MM.1S (cell line): ENCODE data around the gene WDR3.

Experiments
- DNase-seq: peaks from one replicate; pipeline ENCODE4 v3.0.0-alpha.2; 2015
- H2AFZ ChIP-seq: fragments of 300-600 bp; sonication (generic); 2 replicates; pipeline ENCODE4 v1.6.0; 2016; ENCODE audit warnings: antibody characterized with exemption, low read length
- H3F3A ChIP-seq: fragments of 300-600 bp; sonication (generic); 2 replicates; pipeline ENCODE4 v1.6.1; 2016; ENCODE audit warnings: mild to moderate bottlenecking, antibody characterized with exemption, low read length, moderate library complexity, mixed read lengths; ENCODE audit not compliant: insufficient read depth
- H3K27ac ChIP-seq: fragments of 300-600 bp; sonication (generic); 2 replicates; pipeline ENCODE4 v1.5.1; 2016; ENCODE audit warnings: mild to moderate bottlenecking, low read length
- H3K27me3 ChIP-seq: fragments of 300-600 bp; sonication (generic); replicated peaks from 2 replicates; pipeline ENCODE4 v1.6.0; 2016; ENCODE audit warnings: low read length; ENCODE audit not compliant: insufficient read depth
- H3K36me3 ChIP-seq: fragments of 300-600 bp; sonication (generic); replicated peaks from 2 replicates; pipeline ENCODE4 v1.6.1; 2016; ENCODE audit warnings: mild to moderate bottlenecking, low read length, mixed read lengths; ENCODE audit not compliant: insufficient read depth
- H3K4me1 ChIP-seq: fragments of 300-600 bp; sonication (generic); 2 replicates; pipeline ENCODE4 v1.6.1; 2016; ENCODE audit warnings: low read length, mixed read lengths
- H3K4me2 ChIP-seq: fragments of 300-600 bp; sonication (generic); 2 replicates; pipeline ENCODE4 v1.6.0; 2016; ENCODE audit warnings: low read depth, low read length
- H3K4me3 ChIP-seq: fragments of 300-600 bp; sonication (generic); 2 replicates; pipeline ENCODE4 v1.5.1; 2016; ENCODE audit warnings: low read length, mixed read lengths
- H3K79me2 ChIP-seq: fragments of 300-600 bp; sonication (generic); 2 replicates; pipeline ENCODE4 v1.6.1; 2016; ENCODE audit warnings: mixed run types, low read length, mixed read lengths
- H3K9ac ChIP-seq: fragments of 300-600 bp; sonication (generic); 2 replicates; pipeline ENCODE4 v1.6.1; 2016; ENCODE audit warnings: low read length, mixed read lengths
- H3K9me2 ChIP-seq: fragments of 300-600 bp; sonication (generic); replicated peaks from 2 replicates; pipeline ENCODE4 v1.6.1; 2016; ENCODE audit warnings: mild to moderate bottlenecking, low read length, mixed read lengths; ENCODE audit not compliant: insufficient read depth
- H3K9me3 ChIP-seq: fragments of 300-600 bp; sonication (generic); replicated peaks from 2 replicates; pipeline ENCODE4 v1.6.1; 2016; ENCODE audit warnings: mild to moderate bottlenecking, low read length, mixed read lengths; ENCODE audit not compliant: insufficient read depth
- H4K20me1 ChIP-seq: fragments of 300-600 bp; sonication (generic); 2 replicates; pipeline ENCODE4 v1.6.1; 2016; ENCODE audit warnings: mild to moderate bottlenecking, low read length, moderate library complexity, mixed read lengths; ENCODE audit not compliant: insufficient read depth
- CTCF ChIP-seq: fragments of 300-600 bp; sonication (generic); IDR thresholded peaks from 2 replicates; pipeline ENCODE4 v1.5.1; 2016; ENCODE audit warnings: antibody characterized with exemption, low read length, mixed read lengths
- EZH2 ChIP-seq: fragments of 300-600 bp; sonication (generic); optimal IDR thresholded peaks from 2 replicates; pipeline ENCODE3; 2017; ENCODE audit warnings: low read depth, mild to moderate bottlenecking, antibody characterized with exemption, low read length, mixed read lengths
- EZH2phosphoT487 ChIP-seq: fragments of 300-600 bp; sonication (generic); IDR thresholded peaks from 2 replicates; pipeline ENCODE4 v1.6.1; 2018; ENCODE audit warnings: antibody characterized with exemption, low read length

Gene WDR3

GRCh38 chr1:118004312-118004711 is 74.8 kb downstream of the WDR3 start:
- no peaks in the 10 kb centered on the region for H3K36me3 ChIP-seq
- H3K4me3 ChIP-seq: no peak overlapping the region
- no peaks in the 10 kb centered on the region for H4K20me1 ChIP-seq
- H3K27ac ChIP-seq: no peak overlapping the region
- H3K9me2 ChIP-seq: no peaks in the 10 kb centered on the region
- H3K9ac ChIP-seq: no peak overlapping the region
- H3K4me1 ChIP-seq: no peaks in the 10 kb centered on the region
- H3K27me3 ChIP-seq: no peaks in the 10 kb centered on the region
- TF ChIP-seq EZH2phosphoT487: no peak
- no peak for TF ChIP-seq CTCF
- TF ChIP-seq EZH2: no peak
- DNase-seq: no peak
- H3K79me2 ChIP-seq: no peaks in the 10 kb centered on the region
- H3F3A ChIP-seq: no peaks in the 10 kb centered on the region
- no peak overlapping the region for H2AFZ ChIP-seq
- H3K9me3 ChIP-seq: no peaks in the 10 kb centered on the region
- H3K4me2 ChIP-seq: no peak overlapping the region

- no peaks in the 10 kb centered on the region for H3K27me3 ChIP-seq
- no peak for DNase-seq
- no peak overlapping the region for H2AFZ ChIP-seq
These were observed 77.9 kb downstream of the WDR3 start for GRCh38 chr1:118007391-118007790.

GRCh38 chr1:118008011-118008410 is 78.5 kb downstream of the WDR3 start:
- Histone ChIP-seq H4K20me1 (no peaks in the 10 kb centered on the region), H3K9me3 (no peaks in the 10 kb centered on the region), H3K36me3 (no peaks in the 10 kb centered on the region), H2AFZ (no peak overlapping the region), H3K4me1 (no peaks in the 10 kb centered on the region), H3K9ac (no peak overlapping the region), H3K27me3 (no peaks in the 10 kb centered on the region), H3K27ac (no peak overlapping the region), H3K9me2 (no peaks in the 10 kb centered on the region), H3K4me2 (no peak overlapping the region), H3K79me2 (no peaks in the 10 kb centered on the region), H3F3A (no peaks in the 10 kb centered on the region), H3K4me3 (no peak overlapping the region)
- TF ChIP-seq CTCF (no peak), EZH2 (no peak), EZH2phosphoT487 (no peak)
- no peak for DNase-seq

More at GRCh38 chr1:118007391-118007790, 77.9 kb downstream of the WDR3 start:
- TF ChIP-seq EZH2phosphoT487 (no peak), EZH2 (no peak), CTCF (no peak)
- no peaks in the 10 kb centered on the region for H3K9me2 ChIP-seq
- no peaks in the 10 kb centered on the region for H3F3A ChIP-seq
- no peaks in the 10 kb centered on the region for H4K20me1 ChIP-seq
- no peak overlapping the region for H3K27ac ChIP-seq
- no peaks in the 10 kb centered on the region for H3K79me2 ChIP-seq
- no peaks in the 10 kb centered on the region for H3K9me3 ChIP-seq
- H3K36me3 ChIP-seq: no peaks in the 10 kb centered on the region
- no peak overlapping the region for H3K9ac ChIP-seq
- H3K4me3 ChIP-seq: no peak overlapping the region
- no peak overlapping the region for H3K4me2 ChIP-seq
- H3K4me1 ChIP-seq: no peaks in the 10 kb centered on the region
